ENCODE results near the gene MVD. TPM values are rescaled to one million over a fixed set of nuclear protein-coding genes. Genes with fewer than 3 reads are reported as not detected.
A peak's percentile ranks its signal among the peaks of the same experiment; 100 is the strongest.

The MVD gene
- total RNA-seq, 2 experiments from 2014 or later = 134 to 139 TPM

GRCh38 chr16:88686062-88686438 lies 23.2 kb upstream of the MVD start:
- peak overlapping the region; percentile 44 for H3K27ac Mint-ChIP-seq

GRCh38 chr16:88685156-88686061 lies 22.5 kb upstream of the MVD start:
- Mint-ChIP-seq H3K4me3 (peak overlapping the region; percentile 76), H3K27me3 (no peaks in the 10 kb centered on the region), H3K36me3 (ENCODE audit: low read depth) (peaks cover 22% of the 10 kb centered on the region), H3K4me1 (peaks cover 57% of the 10 kb centered on the region), H3K27ac (peak overlapping the region; percentile 44), H3K9me3 (no peaks in the 10 kb centered on the region)
- ChIA-PET POLR2A (interaction anchor here (0.6 to 4.7 kb wide), 6 partner anchors 11 to 97 kb away, joined by 3 to 41 read pairs (median 3); no protein-coding TSS in a partner anchor), CTCF (interaction anchor here (0.6 to 1.9 kb wide), 8 partner anchors 9 to 94 kb away, joined by 3 to 7 read pairs (median 4); no protein-coding TSS in a partner anchor)
- DNase-seq = peak; percentile 66

More at GRCh38 chr16:88686062-88686438, 23.2 kb upstream of the MVD start:
- no peaks in the 10 kb centered on the region for H3K27me3 Mint-ChIP-seq
- peaks cover 17% of the 10 kb centered on the region for H3K36me3 Mint-ChIP-seq (ENCODE audit: low read depth)
- no peaks in the 10 kb centered on the region for H3K9me3 Mint-ChIP-seq
- peak overlapping the region; percentile 76 for H3K4me3 Mint-ChIP-seq
- CTCF ChIA-PET = interaction anchor here (1.9 kb wide), 1 partner anchor 16 kb away, joined by 6 read pairs; no protein-coding TSS in a partner anchor
- H3K4me1 Mint-ChIP-seq = peaks cover 59% of the 10 kb centered on the region
- DNase-seq = no peak
- POLR2A ChIA-PET = interaction anchor here (1.2 to 4.7 kb wide), 4 partner anchors 15 to 49 kb away, joined by 3 to 41 read pairs (median 9); partner anchors contain the start of genes CTU2 and RNF166

GRCh38 chr16:88684569-88685155 lies 21.8 kb upstream of the MVD start:
- POLR2A ChIA-PET = interaction anchor here (1.0 to 4.7 kb wide), 5 partner anchors 16 to 96 kb away, joined by 3 to 41 read pairs (median 3); no protein-coding TSS in a partner anchor
- no peaks in the 10 kb centered on the region for H3K27me3 Mint-ChIP-seq
- peaks cover 52% of the 10 kb centered on the region for H3K4me1 Mint-ChIP-seq
- no peak for DNase-seq
- H3K27ac Mint-ChIP-seq = no peak overlapping the region
- H3K36me3 Mint-ChIP-seq (ENCODE audit: low read depth) = peaks cover 22% of the 10 kb centered on the region
- H3K4me3 Mint-ChIP-seq = peak overlapping the region; percentile 76
- no peaks in the 10 kb centered on the region for H3K9me3 Mint-ChIP-seq
- CTCF ChIA-PET = interaction anchor here (0.6 to 1.9 kb wide), 8 partner anchors 9 to 95 kb away, joined by 3 to 7 read pairs (median 4); no protein-coding TSS in a partner anchor

GRCh38 chr16:88681709-88682451 lies 19.0 kb upstream of the MVD start:
- no peaks in the 10 kb centered on the region for H3K9me3 Mint-ChIP-seq
- peak; percentile 77 for DNase-seq
- peak overlapping the region; percentile 68 for H3K4me3 Mint-ChIP-seq
- peaks cover 29% of the 10 kb centered on the region for H3K36me3 Mint-ChIP-seq (ENCODE audit: low read depth)
- H3K27ac Mint-ChIP-seq = peak overlapping the region; percentile 92
- POLR2A ChIA-PET = interaction anchor here (0.8 to 4.2 kb wide), 6 partner anchors 11 to 124 kb away, joined by 3 to 48 read pairs (median 4); no protein-coding TSS in a partner anchor
- CTCF ChIA-PET = interaction anchor here (0.8 to 4.5 kb wide), 4 partner anchors 21 to 111 kb away, joined by 4 to 26 read pairs (median 6); partner anchors contain the start of gene ZC3H18
- peaks cover 41% of the 10 kb centered on the region for H3K4me1 Mint-ChIP-seq
- no peaks in the 10 kb centered on the region for H3K27me3 Mint-ChIP-seq

- Mint-ChIP-seq H3K4me3 (peak overlapping the region; percentile 68), H3K4me1 (peaks cover 41% of the 10 kb centered on the region), H3K9me3 (no peaks in the 10 kb centered on the region), H3K27ac (peak overlapping the region; percentile 92), H3K36me3 (ENCODE audit: low read depth) (peaks cover 29% of the 10 kb centered on the region), H3K27me3 (no peaks in the 10 kb centered on the region)
- POLR2A ChIA-PET = interaction anchor here (0.8 to 4.2 kb wide), 6 partner anchors 12 to 125 kb away, joined by 3 to 48 read pairs (median 4); no protein-coding TSS in a partner anchor
- CTCF ChIA-PET = interaction anchor here (0.8 to 4.5 kb wide), 5 partner anchors 21 to 111 kb away, joined by 4 to 26 read pairs (median 5); partner anchors contain the start of gene ZC3H18
- DNase-seq = peak; percentile 67
Measured at GRCh38 chr16:88681084-88681680, 18.3 kb upstream of the MVD start.

GRCh38 chr16:88680554-88681083 lies 17.7 kb upstream of the MVD start:
- DNase-seq = no peak
- ChIA-PET CTCF (interaction anchor here (1.1 to 4.5 kb wide), 5 partner anchors 22 to 120 kb away, joined by 4 to 26 read pairs (median 5); no protein-coding TSS in a partner anchor), POLR2A (interaction anchor here (0.8 to 4.2 kb wide), 5 partner anchors 11 to 125 kb away, joined by 3 to 48 read pairs (median 4); no protein-coding TSS in a partner anchor)
- Mint-ChIP-seq H3K4me1 (peaks cover 41% of the 10 kb centered on the region), H3K36me3 (ENCODE audit: low read depth) (peaks cover 29% of the 10 kb centered on the region), H3K27ac (peak overlapping the region; percentile 92), H3K27me3 (no peaks in the 10 kb centered on the region), H3K9me3 (no peaks in the 10 kb centered on the region), H3K4me3 (peak overlapping the region; percentile 68)

GRCh38 chr16:88678224-88678979 lies 15.5 kb upstream of the MVD start:
- Mint-ChIP-seq H3K27ac (no peak overlapping the region), H3K9me3 (no peaks in the 10 kb centered on the region), H3K36me3 (ENCODE audit: low read depth) (peaks cover 24% of the 10 kb centered on the region), H3K27me3 (no peaks in the 10 kb centered on the region), H3K4me3 (no peak overlapping the region), H3K4me1 (peaks cover 23% of the 10 kb centered on the region)
- no peak for DNase-seq
- ChIA-PET CTCF (interaction anchor here (4.5 kb wide), 1 partner anchor 24 kb away, joined by 26 read pairs; no protein-coding TSS in a partner anchor), POLR2A (no interaction called here)

GRCh38 chr16:88677721-88678120 lies 14.8 kb upstream of the MVD start:
- CTCF ChIA-PET = no interaction called here
- Mint-ChIP-seq H3K4me1 (peaks cover 20% of the 10 kb centered on the region), H3K9me3 (no peaks in the 10 kb centered on the region), H3K27me3 (no peaks in the 10 kb centered on the region), H3K36me3 (ENCODE audit: low read depth) (peaks cover 24% of the 10 kb centered on the region), H3K4me3 (no peak overlapping the region), H3K27ac (no peak overlapping the region)
- DNase-seq = no peak
- POLR2A ChIA-PET = interaction anchor here (1.5 kb wide), 1 partner anchor 25 kb away, joined by 3 read pairs; no protein-coding TSS in a partner anchor

GRCh38 chr16:88676502-88677242 lies 13.8 kb upstream of the MVD start:
- ChIA-PET POLR2A (interaction anchor here (1.5 kb wide), 1 partner anchor 26 kb away, joined by 3 read pairs; no protein-coding TSS in a partner anchor), CTCF (no interaction called here)
- Mint-ChIP-seq H3K4me3 (no peak overlapping the region), H3K27me3 (no peaks in the 10 kb centered on the region), H3K9me3 (no peaks in the 10 kb centered on the region), H3K36me3 (ENCODE audit: low read depth) (peaks cover 18% of the 10 kb centered on the region), H3K4me1 (peaks cover 11% of the 10 kb centered on the region), H3K27ac (no peak overlapping the region)
- DNase-seq = no peak

GRCh38 chr16:88673716-88674379 lies 11.0 kb upstream of the MVD start:
- Mint-ChIP-seq H3K9me3 (no peaks in the 10 kb centered on the region), H3K36me3 (ENCODE audit: low read depth) (peaks cover 7% of the 10 kb centered on the region), H3K4me3 (no peak overlapping the region), H3K27ac (no peak overlapping the region), H3K4me1 (no peaks in the 10 kb centered on the region), H3K27me3 (no peaks in the 10 kb centered on the region)
- ChIA-PET CTCF (no interaction called here), POLR2A (interaction anchor here (2.9 kb wide), 1 partner anchor 10 kb away, joined by 11 read pairs; the partner anchor contains the start of gene MVD)
- no peak for DNase-seq
